HG02943 (cell line): ENCODE measurements around the gene POLR1C.
"Not testable (repeated sequence)": the region's sequence is repeated elsewhere in the genome, so short reads cannot be mapped to it uniquely, and the experiment has no call there.

Experiments used
- ATAC-seq: cut with Tn5 transposase; IDR thresholded peaks from one replicate; pipeline ENCODE4 v1.9.1; 2021; ENCODE audit warnings: mild to moderate bottlenecking, low read depth, moderate library complexity; ENCODE audit not compliant: unreplicated experiment

The POLR1C gene

DNA sequence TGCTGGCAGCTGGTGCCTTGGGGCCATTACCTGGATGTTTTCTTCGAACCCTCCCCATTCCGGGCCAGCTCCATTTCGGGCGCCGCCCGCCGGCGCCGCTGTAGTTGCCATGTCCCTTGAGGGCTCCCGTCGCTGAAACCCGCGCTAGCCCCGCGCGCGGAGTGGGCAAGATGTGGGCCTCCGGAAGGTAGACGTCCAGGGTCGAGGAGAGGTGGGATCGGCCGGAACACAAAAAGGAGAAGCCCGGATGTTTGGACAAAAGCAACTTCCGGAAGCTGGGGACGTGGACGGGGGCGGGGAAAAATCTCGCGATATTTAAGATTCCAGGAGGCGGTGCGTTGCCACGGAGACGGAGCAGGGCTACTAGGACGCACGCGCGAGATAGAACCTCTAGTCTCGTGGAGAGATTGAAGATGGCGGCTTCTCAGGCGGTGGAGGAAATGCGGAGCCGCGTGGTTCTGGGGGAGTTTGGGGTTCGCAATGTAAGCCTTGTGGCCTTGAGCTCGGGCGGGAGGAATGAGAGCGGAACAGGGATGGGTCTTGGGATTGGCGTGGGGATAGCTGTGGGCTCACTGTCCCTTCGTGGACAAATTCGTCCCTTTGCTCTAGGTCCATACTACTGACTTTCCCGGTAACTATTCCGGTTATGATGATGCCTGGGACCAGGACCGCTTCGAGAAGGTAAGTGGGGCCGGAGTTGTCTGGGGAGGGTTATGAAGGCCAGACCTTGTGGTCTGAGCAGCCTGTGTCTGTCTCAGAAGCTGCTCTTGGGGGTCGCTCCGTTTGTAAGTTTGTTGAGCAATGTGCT, at the start of gene POLR1C, which contains the start of gene YIPF3:
Gene POLR1C, plus strand, starts transcription at position 393 of the 808 bp plus-strand sequence. Its CDS starts 21 bp downstream, at position 414.
Gene YIPF3, minus strand, starts transcription at position 230 of the 808 bp plus-strand sequence. Its CDS starts 119 bp downstream, at position 111.
- peak; percentile 81 for ATAC-seq

- ATAC-seq, result not testable (repeated sequence)
These were observed 49.6 kb upstream of the POLR1C start for GRCh38 chr6:43467265-43467664.

DNA sequence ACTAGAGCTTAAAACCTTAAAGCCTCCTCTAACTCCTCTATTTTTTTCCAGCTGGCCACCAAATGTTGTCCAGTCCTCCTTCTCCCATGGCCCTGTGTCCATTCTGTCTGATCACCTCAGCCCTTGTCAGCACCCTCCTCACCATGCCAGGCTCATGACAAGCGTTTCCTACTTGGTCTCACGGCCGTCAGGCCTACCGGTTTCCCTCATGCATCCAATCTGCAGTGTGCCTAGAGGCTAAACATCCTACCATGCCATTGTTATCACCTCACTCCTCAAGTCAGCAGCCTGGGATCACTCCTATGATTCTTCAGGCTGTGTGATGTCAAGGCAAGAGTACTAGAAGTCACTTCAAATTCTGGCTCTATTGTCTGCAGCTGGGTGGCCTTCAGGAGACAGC, 49.1 kb upstream of the POLR1C start:
- ATAC-seq, result no peak

DNA sequence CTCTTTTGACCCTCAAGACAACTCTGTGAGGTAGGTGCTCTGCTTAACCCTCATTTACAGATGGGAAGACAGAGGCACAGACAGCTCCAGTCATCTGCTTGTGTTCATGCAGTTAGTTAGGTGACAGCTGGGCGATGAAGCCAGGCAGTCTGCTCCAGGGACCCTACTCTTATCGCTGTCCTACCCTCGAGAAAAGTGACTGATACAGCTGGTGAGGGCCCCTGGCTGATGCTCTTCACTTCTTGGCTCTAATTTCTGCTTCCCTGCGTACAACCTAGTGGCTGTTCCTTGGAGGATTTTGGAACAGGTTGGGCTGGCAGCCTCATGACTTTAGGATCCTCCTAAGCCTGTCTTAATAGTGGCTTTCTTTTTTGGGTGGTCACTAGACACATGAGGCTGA, 48.6 kb upstream of the POLR1C start:
- ATAC-seq, result no peak

GRCh38 chr6:43468748-43469681, 47.9 kb upstream of the POLR1C start:
- no peak for ATAC-seq

DNA sequence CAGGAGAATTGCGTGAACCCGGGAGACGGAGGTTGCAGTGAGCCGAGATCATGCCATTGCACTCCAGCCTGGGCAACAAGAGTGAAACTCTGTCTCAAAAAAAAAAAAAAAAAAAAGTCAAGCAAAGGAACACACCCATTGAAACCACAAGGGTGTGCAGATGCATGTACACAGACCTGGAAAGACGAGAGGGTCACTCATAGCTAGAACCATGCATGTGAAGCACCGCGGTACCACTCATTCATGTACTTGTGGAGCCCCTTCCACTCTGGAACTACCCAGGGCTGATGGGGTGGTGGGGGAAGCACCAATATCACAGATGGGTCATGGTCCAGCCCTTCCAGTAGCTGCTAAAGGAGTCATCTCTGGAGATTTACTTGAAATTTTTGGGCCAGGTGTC, 46.9 kb upstream of the POLR1C start:
- no peak for ATAC-seq

- no peak for ATAC-seq
These were observed 45.5 kb upstream of the POLR1C start for GRCh38 chr6:43471399-43471798.

- ATAC-seq, result no peak
These were observed 44.4 kb upstream of the POLR1C start for GRCh38 chr6:43472515-43472914.

- ATAC-seq, result no peak
These were observed 41.4 kb upstream of the POLR1C start for GRCh38 chr6:43475516-43475915.

GRCh38 chr6:43476746-43477145, 40.1 kb upstream of the POLR1C start:
- no peak for ATAC-seq

- peak; percentile 82 for ATAC-seq
These were observed 39.5 kb upstream of the POLR1C start, which contains the start of gene TJAP1 for GRCh38 chr6:43477235-43478007. Gene TJAP1, plus strand, starts transcription at chr6:43477570. Its CDS starts 21,432 bp downstream, at chr6:43499002.

- ATAC-seq, result peak; percentile 15
These were observed 38.9 kb upstream of the POLR1C start for GRCh38 chr6:43478008-43478372.

GRCh38 chr6:43481075-43481474, 35.8 kb upstream of the POLR1C start:
- ATAC-seq, result no peak

- no peak for ATAC-seq
These were observed 35.2 kb upstream of the POLR1C start for GRCh38 chr6:43481591-43482236.

DNA sequence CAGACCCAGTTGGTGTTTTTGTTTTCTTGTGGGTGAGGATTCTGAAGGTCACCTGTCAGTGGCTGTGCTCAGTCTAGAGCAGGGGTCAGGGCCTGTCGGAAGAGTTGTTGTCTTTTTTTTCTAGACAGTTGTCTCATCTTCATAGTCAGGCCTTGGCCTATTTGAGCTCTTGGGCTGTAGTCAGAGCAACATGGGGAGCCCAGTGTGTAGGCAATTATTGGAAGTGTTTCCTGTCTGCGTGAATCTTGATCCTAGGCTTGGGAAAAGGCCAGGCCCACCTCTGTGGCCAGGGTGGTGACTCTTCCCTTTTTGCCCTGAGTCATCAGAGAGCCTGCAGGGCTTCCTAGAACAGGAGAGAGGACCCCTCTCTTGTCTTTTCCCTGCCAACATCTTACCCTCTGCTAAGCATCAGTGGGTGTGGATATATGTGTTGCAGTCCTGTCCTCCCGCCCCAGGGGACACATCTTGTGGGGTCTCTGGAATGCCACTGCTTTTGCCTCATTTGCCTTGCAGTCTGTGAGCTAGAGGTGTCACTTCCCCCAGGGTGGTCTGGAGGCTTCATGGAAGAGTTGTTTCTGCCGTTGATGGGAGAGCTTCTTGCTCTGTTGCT, 28.1 kb upstream of the POLR1C start:
- no peak for ATAC-seq

DNA sequence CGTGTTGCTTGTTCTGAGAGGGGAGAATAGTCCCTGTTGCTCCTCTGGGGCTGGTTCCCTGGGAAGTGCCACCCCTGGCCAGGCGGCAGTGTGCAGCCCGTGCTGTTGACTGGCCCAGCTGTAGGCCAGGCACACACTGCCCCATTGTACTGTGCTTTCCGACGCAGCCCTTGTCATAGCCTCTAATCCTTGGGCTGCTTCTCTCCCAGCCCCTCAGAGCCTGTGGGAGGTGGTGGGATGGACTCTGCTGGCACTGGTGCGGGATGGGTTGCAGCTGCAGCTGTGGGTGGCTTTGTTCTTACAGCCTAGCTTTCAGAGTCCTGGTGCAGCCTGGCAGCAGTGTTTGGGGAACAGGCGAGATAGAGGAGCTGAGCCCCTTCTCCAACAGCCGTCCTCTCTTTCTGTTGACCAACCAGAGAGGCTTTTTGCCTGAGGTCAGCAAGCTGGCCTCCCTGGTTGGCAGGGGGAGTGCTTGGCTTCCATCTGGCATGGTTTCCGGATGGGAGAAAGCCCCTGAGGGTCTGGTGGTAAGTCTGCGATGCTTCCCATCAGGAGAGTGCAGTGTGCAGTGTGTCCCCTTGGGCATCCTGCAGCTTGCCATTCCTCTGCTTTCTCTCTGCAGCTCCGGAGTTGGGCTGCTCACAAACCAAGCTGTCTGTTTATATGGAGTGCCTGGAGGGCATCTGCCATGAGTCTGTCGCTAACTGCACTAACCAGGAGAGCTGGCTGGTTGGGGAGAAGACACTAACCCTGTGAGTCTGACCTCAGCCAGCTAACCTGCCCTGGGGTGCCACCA, 27.4 kb upstream of the POLR1C start:
- ATAC-seq, result no peak

- no peak for ATAC-seq
These were observed 26.4 kb upstream of the POLR1C start for GRCh38 chr6:43490523-43490939.

- no peak for ATAC-seq
These were observed 24.9 kb upstream of the POLR1C start for GRCh38 chr6:43491750-43492661.
